ENCODE measurements around the gene CKM.

GRCh38 chr19:45276284-45276687 lies 46.4 kb downstream of the CKM start:
- TF ChIP-seq CTCF (IDR thresholded peaks at IDR 0.05; ENCODE audit: low read length) (no peak), EZH2 (IDR thresholded peaks at IDR 0.05; ENCODE audit: borderline replicate concordance, low read length) (no peak)
